Left forelimb (tissue), 1 donor: ENCODE measurements around the gene GNAI2.
"Not testable (repeated sequence)": the region's sequence is repeated elsewhere in the genome, so short reads cannot be mapped to it uniquely, and the experiment has no call there.

Source experiments
- DNase-seq: peaks from one replicate; pipeline ENCODE4 v3.0.0-alpha.2; 2018; ENCODE audit warnings: low spot score

The GNAI2 gene

GRCh38 chr3:50264383-50264963, 28.5 kb downstream of the GNAI2 start:
- DNase-seq: peak; percentile 92

DNA sequence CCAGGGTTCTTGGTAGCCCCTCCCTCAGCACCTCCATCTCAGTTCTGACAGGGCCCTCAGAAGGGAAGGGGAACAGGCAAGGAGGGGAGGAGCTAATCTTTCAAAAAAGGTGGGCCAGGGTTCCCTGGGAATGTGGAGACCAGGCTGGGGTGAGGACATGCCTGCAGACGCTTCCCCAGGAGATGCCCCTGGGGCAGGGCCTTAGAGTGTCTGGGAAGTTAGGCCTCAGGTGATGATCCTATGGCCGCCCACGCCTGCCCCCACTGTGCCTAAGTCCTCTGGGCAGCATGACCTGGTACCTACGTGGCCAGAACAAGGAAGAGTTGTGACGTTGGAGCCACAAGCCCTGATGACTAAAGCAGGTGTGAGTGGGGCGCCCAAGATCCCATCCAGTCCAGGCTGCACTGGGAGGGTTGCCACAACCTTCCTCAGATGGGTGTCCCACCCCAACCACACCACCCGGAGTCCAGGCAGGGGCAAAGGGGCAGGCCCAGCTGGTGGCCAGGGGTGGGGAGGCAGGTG, 29.0 kb downstream of the GNAI2 start:
- no peak for DNase-seq

DNA sequence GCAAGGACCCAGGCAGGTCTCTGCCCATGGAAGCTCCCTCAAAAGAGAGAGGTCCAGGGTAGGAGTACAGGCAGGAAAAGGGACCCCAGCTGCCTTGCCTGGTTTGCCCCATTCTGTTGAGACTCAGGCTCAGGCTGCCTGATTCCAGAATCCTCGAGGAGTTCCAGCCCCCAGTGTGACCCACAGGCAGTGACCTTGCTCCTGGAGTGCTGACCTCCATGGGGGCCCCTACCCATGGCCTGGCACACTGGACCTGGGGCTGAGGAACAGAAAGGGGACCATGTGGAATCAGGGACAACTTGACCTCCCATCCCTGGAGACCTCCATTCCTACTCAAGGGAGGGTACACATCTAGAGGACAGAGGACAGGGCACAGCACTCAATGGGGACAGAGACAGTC, 29.6 kb downstream of the GNAI2 start:
- DNase-seq: no peak

DNA sequence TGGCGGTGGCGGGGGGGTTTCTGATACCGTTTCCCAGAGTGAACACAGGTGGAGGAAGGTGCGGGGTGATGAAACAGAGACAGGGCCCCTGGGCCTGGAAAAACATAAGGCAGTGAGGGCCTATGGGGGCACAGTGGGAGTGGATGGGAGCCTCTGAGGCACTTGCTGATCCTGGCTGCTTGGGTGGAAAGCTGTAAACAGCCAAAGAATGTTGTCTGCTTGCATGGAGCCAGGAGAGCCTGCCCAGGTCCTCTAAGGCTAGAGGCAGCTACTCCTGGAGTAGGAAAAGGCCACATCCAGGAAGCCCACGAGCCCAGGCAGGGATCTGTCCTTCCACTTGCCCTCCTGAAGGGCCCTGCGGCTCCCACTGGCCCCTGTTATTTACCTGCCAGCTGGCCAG, 30.0 kb downstream of the GNAI2 start:
- no peak for DNase-seq

GRCh38 chr3:50266836-50267235, 30.8 kb downstream of the GNAI2 start:
- DNase-seq: no peak

- peak; percentile 85 for DNase-seq
These were observed 31.4 kb downstream of the GNAI2 start for GRCh38 chr3:50267280-50267913.

DNA sequence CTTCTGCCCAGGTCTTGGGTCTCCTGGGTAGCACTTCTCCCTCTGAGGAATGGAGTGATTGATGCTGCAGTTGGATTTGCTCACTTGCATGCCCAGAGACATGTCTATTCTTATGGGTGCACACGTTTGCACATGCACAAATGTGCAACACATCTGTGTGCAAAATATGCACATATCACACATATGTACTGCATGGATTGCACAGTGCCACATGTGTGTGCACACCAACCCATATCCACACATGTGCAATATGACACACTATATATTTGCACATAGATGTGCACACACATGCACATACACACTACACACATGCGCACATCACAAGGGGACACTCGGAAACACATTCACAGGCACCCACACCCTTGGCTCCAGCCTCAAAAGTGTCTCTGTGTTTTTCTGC, 32.3 kb downstream of the GNAI2 start:
- no peak for DNase-seq

DNA sequence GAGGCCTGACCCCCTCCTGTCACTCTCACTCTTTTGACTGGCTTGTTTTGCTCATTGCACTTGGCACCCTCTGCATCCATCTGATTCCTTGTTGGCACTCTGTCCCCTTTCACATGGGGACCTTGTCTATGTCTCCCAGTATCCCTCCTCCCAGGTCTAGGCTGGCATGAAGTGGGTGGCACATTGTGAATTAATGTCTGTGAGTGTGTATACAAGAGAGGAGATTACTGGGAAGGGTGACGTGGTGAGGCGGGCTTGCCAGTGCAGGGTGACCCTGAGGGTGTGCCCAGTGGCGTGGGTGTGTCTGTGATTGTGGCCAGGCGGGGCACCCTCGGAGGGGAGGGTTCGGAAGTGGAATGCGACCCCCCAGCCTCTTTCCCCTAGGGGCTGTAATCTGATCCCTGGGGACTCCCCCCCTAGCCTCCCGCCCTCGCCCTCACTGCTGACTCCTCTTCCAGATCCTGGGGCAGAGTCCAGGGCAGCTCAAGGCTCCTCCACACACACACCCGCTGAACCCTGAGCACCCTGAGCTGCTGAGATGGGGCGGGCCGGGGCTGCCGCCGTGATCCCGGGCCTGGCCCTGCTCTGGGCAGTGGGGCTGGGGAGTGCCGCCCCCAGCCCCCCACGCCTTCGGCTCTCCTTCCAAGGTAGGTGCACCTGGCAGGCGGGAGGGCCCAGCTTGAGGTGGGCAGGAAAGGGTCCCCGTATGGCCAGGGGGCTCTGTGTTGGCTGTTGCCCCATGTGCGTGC, 32.9 kb downstream of the GNAI2 start, which contains the start of gene SEMA3B:
Gene SEMA3B (plus strand): TSS at position 445 of the 749 bp plus-strand sequence. CDS start 94 bp downstream, at position 539.
- no peak for DNase-seq

DNA sequence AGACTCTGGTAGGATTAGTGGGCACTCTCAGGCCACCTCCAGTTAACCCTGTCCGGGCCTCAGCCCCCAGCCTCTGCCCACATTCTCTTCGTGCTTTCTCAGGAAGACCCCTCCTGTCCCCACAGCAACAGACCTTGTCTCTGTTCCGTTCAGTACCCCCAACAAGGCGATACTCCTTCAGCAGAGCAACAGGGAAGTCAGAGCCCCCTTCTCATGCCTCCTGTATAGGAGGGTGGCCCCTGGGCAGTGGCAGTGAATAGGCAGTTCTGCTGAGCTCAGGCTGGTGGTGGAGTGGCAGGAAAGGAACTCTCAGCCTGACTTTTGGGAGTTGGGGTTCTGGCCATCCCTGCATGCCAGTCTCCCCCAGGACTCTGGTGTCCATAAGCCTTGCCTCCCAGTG, 33.5 kb downstream of the GNAI2 start:
- no peak for DNase-seq

DNA sequence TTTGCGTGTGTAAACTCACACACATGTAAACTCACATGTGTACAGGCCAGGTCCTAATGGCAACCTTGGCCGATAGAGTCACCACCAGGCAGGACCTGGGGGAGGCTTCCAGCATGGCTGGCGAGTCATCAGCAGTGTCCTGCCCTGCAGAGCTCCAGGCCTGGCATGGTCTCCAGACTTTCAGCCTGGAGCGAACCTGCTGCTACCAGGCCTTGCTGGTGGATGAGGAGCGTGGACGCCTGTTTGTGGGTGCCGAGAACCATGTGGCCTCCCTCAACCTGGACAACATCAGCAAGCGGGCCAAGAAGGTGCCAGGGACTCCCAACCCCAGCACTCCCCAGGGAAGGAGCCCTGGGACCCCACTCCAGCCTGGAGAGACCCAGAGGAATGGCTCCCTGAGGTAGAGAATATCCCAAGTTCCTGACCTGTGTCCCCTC, 34.0 kb downstream of the GNAI2 start:
- no peak for DNase-seq

DNA sequence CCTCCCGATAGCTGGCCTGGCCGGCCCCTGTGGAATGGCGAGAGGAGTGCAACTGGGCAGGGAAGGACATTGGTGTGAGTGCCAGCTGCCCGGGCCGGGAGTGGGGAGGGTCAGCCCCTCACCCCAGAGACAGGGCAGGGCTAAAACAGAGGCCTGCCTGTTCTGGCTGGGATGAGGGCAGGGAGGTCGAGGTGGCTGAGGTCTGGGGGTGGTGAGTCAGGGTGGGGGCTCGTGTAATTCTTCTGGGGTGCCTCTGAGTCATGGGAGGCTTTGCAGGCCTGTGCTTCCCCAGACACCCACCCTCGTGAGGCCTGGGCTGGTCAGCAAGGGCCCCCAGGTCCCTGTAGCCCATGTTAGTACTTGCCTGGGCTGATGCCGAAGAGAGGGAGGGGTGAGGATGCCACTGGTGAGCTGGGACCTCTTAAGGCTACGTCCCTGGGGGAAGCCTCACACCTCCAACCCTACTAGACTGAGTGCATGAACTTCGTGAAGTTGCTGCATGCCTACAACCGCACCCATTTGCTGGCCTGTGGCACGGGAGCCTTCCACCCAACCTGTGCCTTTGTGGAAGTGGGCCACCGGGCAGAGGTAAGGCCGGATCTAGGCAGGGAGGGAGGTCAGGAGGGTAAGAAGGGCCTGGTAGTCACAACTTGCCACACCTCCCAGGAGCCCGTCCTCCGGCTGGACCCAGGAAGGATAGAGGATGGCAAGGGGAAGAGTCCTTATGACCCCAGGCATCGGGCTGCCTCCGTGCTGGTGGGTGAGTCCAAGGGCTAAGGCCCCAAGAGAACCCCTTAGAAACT, 34.6 kb downstream of the GNAI2 start:
- DNase-seq: no peak

- no peak for DNase-seq
These were observed 35.4 kb downstream of the GNAI2 start for GRCh38 chr3:50271314-50271936.

GRCh38 chr3:50272538-50272910, 36.5 kb downstream of the GNAI2 start:
- not testable (repeated sequence) for DNase-seq

- DNase-seq: peak; percentile 90
These were observed 37.1 kb downstream of the GNAI2 start for GRCh38 chr3:50272911-50273688.

DNA sequence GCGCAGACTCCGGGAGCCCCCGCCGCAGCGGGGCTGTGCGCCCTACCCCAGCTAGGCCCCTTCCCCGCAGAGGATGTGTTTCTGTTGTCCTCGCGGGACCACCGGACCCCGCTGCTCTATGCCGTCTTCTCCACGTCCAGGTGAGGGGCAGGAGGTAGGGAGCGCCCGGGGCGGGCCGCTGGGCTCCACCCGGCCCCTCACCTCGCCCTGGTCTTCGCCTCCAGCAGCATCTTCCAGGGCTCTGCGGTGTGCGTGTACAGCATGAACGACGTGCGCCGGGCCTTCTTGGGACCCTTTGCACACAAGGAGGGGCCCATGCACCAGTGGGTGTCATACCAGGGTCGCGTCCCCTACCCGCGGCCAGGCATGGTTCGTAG, 37.7 kb downstream of the GNAI2 start:
- no peak for DNase-seq

GRCh38 chr3:50274371-50275104, 38.5 kb downstream of the GNAI2 start:
- no peak for DNase-seq

DNA sequence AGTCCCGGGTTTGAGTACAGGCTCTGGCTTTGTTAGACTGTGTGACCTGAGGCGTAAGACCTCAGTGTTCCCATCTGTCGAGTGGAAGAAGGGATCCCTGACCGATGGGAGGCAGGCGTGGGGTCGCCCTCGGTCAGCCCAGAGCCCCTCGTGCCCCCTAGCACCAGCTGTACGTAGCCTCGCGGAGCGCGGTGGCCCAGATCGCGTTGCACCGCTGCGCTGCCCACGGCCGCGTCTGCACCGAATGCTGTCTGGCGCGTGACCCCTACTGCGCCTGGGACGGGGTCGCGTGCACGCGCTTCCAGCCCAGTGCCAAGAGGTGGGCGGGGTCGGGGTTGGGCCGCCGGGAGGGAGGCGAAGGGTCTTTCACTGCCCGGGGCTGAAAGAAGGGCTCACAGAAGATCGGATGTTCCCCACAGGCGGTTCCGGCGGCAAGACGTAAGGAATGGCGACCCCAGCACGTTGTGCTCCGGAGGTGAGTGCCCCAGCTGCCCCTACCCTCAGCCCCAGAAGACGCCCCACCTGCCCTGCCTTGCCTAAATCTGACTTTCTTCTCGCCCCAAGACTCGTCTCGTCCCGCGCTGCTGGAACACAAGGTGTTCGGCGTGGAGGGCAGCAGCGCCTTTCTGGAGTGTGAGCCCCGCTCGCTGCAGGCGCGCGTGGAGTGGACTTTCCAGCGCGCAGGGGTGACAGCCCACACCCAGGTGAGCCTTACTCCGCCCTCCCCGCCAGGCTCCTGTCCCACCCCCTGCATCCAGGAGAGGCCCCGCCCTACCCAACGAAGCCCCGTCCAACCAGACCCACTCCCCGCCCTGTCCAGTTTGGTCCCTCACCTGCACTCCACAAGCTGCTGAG, 39.4 kb downstream of the GNAI2 start:
- DNase-seq: no peak

DNA sequence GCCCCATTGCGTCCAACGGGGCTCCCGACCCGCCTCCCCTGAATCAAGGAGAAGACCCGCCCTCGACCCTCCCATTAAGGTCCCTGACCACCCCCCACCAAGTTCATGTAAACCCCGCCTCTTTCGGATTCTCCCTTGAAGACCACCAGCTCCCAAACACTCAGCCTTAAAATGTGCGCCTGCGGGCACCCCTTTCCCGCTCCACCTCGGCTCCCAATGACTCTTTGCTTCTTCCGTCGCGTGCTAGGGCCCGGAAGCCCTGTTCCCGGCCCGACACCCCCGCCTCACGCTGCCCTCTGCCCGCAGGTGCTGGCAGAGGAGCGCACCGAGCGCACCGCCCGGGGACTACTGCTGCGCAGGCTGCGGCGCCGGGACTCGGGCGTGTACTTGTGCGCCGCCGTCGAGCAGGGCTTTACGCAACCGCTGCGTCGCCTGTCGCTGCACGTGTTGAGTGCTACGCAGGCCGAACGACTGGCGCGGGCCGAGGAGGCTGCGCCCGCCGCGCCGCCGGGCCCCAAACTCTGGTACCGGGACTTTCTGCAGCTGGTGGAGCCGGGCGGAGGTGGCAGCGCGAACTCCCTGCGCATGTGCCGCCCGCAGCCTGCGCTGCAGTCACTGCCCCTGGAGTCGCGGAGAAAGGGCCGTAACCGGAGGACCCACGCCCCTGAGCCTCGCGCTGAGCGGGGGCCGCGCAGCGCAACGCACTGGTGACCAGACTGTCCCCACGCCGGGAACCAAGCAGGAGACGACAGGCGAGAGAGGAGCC, 40.2 kb downstream of the GNAI2 start:
- DNase-seq: no peak

DNA sequence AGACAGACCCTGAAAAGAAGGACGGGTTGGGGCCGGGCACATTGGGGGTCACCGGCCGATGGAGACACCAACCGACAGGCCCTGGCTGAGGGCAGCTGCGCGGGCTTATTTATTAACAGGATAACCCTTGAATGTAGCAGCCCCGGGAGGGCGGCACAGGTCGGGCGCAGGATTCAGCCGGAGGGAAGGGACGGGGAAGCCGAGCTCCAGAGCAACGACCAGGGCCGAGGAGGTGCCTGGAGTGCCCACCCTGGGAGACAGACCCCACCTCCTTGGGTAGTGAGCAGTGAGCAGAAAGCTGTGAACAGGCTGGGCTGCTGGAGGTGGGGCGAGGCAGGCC, 40.7 kb downstream of the GNAI2 start:
- no peak for DNase-seq
